DMS114 treated with DMSO at 0.1 percent for 48 hours (cell line): ENCODE measurements around the gene IFI35.
"Not testable (repeated sequence)": the region's sequence is repeated elsewhere in the genome, so short reads cannot be mapped to it uniquely, and the experiment has no call there.

Experiments used
- DNase-seq: peaks from one replicate; lab custom pipeline; 2025; ENCODE audit not compliant: unreplicated experiment; lab: John Stamatoyannopoulos, UW

IFI35 gene

DNA sequence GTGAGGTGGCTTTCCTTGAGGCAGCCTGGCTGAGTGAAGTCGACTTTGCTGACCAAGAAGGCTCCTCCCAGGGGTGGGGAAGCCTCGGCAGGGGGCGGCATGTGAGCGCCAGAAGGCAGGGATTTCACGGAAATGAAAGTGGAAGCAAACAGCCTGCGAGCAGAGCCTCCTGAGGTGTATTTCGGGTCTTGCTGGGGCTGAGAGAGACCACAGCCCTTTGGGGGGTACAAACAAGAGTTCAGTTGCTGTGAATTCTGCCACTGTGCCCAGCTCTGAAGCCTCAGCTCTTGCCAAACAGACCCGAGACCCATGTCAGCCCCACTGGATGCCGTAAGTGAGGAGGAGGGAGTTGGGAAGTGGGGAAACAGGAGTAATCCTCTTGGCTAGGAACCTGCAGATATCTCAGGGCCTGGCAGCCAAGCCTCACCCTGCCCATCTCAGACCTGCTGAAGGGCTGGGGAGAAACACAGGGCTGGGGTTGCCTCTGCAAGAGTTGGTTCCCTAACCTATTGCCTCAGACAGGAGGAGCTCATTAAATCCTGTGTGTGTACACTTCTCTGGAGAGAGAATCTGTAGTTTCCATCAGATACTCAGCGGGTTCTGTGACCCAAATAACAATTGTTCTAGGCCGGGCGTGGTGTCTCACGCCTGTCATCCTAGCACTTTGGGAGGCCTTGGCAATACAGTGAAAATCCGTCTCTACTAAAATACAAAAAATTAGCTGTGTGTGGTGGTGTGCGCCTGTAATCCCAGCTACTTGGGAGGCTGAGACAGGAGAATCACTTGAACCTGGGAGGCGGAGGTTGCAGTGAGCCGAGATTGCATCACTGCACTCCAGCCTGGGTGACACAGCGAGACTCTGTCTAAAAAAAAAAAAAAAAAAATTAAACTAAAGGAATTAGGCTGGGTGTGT, at the start of gene IFI35:
IFI35 (plus strand) TSS at position 146 of the 913 bp plus-strand sequence; CDS start at position 310, 164 bp downstream.
- peak; percentile 74 for DNase-seq

DNA sequence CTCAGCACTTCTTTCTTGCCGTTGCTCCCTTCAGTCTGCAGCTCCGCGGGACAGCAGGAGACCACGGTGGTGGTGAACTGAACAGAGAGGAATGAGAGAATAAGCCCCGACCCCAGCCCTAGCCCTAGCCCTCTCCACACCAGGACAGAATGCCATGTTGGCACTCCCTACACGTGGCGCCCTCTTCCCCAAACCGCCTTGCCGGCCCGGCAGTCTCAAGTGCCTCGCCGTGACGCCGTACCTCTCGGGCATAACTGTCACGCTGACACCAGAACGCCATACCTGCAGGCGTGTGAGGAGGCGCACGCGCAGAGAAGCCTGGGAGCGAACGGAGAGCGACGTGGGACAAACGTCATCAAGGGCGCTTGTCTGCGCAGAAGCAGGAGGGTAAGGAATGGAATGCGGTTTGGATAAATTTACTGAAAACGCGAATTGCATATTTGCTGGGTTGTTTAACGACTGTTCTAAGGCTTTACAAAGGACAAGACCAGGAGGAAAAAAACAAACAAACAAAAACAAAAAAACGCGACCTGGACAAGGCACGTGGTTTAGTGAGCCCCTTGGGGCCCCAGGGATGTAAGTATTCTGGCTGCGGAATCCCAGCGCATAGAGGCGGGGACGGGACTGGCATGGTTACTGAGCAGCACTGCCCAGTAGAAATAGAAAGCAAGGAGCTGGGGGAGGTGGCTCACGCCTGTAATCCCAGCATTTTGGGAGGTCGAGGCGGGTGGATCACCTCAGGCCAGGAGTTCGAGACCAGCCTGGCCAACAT, 42.2 kb upstream of the IFI35 start, which contains the start of gene AARSD1:
AARSD1 (minus strand) TSS at position 294 of the 772 bp plus-strand sequence; CDS start at position 280, 14 bp downstream.
- peak; percentile 89 for DNase-seq

DNA sequence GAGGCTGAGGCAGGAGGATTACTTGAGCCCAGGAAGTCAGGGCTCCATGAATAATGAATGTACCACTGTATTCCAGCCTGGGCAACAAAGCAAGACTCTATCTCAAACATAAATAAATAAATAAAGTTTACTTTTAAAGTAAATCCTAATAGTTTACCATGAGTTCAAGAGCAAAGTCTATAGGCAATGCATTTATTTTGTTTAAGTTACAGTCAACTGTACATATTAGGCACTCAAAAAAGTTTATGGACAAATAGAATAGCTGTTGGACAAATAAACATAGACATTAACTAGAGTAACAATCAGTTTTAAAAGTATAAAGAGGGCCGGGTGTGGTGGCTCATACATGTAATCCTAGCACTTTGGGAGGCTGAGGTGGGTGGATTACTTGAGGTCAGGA, 38.7 kb upstream of the IFI35 start:
- DNase-seq, result no peak

DNA sequence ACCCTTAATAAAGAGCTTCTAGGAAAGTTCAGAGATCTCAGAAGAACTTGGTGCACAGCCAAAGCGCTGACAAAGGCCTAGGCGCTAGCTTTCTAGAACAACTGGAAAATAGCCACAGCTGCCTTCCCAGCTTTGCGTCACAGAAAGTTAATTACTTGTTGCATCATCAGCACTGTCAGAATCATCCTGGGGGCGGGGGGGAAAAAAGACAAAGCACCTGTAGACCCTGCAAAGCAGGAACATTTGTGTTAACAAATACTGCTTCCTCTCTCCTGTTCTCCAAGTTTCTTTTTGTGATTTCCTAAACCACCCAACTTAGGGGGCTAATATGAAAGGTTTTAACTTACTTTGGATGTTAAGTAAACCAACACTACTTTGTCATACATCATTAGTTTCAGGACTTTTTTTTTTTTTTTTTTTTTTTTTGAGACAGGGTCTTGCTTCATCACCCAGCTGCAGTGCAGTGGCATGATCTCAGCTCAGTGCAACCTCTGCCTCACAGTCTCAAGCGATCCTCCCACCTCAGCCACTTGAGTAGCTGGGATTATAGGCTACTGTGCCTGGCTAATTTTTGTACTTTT, 37.5 kb upstream of the IFI35 start:
- no peak for DNase-seq

DNA sequence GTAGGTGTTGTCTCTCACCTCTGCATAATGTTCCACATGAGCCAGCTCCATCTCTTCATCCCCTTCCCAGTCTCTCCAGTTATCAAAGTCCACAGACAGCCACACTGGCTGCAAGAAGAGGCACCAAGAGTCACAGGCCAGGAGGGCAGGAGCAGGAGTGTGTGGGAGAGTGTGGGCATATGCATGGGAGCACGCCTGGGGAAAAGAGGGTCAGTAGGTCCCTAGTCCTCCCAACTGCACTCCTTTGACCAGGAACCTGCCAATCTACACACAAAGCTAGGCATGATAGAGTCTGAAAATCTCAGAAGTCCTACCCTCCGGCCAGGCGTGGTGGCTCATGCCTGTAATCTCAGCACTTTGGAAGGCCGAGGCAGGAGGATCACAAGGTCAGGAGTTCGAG, 35.0 kb upstream of the IFI35 start:
- no peak for DNase-seq

DNA sequence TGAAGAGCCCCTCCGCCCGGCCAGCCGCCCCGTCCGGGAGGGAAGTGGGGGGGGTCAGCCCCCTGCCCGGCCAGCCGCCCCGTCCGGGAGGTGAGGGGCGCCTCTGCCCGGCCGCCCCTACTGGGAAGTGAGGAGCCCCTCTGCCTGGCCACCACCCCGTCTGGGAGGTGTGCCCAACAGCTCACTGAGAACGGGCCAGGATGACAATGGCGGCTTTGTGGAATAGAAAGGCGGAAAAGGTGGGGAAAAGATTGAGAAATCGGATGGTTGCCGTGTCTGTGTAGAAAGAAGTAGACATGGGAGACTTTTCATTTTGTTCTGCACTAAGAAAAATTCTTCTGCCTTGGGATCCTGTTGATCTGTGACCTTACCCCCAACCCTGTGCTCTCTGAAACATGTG, 33.3 kb upstream of the IFI35 start:
- DNase-seq, result not testable (repeated sequence)

DNA sequence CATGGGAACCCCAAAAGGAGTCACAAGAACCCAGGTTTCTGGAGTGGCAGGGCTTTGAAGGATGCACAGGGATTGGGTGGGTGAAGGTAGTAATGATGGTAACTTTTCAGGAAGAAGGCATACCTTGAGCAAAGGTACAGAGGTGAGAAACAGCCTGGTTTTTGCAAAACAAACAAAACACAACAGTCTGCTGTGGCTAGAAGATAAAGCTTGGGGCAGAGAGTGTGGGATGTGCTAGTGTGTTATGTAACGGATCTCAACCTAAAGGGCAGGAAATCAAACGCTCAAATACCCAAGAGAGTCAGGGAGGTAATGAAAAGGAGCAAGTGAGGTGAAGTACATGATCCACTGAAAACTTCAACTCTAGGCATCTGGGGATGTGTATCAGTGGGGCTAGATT, 31.3 kb upstream of the IFI35 start:
- no peak for DNase-seq

DNA sequence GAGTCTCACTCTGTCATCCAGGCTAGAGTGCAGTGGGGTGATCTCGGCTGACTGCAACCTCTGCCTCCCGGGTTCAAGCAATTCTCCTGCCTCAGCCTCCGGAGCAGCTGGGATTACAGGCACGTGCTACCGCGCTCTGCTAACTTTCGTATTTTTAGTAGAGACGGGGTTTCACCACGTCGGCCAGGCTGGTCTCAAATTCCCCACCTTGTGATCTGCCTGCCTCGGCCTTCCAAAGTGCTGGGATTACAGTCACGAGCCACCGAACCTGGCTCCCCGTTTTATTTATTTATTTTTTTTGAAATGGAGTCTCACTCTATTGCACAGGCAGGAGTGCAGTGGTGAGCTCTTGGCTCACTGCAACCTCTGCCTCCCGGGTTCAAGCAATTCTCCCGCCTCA, 30.9 kb upstream of the IFI35 start:
- DNase-seq, result not testable (repeated sequence)

DNA sequence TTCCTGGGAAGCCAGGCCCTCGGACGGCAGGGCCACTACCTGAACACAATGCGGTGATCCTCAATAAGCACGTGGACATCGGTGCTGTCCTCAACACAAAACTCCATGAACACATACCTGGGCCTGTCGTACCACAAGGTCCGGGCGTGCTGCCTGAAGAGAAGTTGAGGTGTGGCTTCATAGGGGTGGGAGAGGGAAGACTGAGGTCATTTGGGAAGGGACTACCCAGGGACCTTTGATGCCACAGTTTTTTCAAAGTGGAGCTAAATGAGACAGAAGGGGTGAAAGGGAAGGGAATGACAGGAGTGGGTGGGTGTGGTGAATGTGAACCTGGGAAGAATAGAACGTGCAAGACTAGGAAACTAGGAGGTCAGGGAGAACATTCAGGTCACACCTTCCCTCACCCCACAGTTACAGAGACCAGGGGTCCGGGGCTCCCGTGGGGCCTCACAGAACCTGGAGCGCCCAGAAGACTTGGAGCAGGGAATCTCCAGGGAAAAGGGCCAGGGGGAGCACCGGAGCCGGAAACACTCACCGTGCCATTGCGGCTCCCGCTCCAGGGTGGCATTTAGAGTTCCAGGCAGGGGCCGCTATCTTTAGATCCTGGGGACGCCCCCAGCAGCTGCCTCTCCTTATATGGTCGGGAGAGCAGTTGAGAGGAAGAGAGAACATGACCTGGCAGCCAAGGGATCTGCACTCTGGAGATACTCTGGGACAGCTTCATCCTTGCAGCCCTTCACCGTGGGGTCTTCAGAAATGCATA, 26.9 kb upstream of the IFI35 start, which contains the start of gene PTGES3L:
PTGES3L (minus strand) TSS at position 570 of the 763 bp plus-strand sequence; CDS start at position 543, 27 bp downstream.
- DNase-seq, result peak; percentile 26

DNA sequence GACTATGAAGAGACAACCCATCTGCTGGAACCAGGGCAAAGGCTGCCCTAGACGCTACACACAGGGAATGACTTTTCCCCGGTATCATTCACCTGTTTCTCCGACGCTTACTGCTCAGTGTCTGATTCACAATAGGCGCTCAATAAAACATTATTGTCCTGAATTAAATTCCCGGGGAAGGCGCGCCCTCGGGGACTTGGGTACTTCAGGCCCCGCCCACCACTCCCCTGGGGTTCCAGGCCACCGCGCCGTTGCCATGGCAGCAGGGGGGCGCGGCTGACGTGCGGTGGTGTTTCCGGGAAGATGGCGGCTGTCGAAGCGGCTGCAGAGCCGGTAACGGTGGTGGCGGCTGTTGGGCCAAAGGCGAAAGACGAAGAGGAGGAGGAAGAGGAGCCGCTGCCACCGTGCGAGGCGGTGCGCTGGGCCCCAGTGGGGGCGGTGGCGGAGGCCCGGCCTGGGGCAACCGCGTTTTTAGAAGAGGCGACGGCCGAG, 26.3 kb upstream of the IFI35 start, which contains the start of gene RUNDC1:
RUNDC1 (plus strand) TSS at position 292 of the 492 bp plus-strand sequence; CDS start at position 304, 12 bp downstream.
- peak; percentile 54 for DNase-seq

DNA sequence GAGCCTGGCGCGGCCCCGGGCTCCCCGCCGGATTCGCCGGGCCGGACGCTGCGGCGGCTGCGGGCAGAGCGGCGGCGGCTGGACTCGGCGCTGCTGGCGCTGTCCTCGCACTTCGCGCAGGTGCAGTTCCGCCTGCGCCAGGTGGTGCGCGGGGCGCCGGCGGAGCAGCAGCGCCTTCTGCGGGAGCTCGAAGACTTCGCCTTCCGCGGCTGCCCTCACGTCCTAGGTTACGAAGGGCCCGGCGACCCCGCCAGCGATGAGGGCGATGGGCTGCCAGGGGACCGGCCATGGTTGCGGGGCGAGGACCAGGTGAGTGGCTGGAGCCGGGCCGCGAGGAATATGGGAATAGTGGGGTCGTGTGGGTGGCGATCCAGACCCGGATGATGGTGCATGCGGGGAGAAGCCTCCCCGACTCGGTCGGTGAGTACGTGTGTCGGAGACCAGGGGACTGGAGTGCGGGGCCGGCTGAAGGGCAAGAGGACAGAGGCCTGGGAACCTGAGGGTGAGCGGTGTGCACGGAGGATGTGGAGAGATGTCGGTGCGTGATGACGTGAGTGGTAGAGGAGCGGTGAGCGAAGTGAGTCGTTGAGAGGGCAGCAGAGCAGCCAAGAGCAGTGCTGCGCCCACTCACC, 25.7 kb upstream of the IFI35 start:
- no peak for DNase-seq

DNA sequence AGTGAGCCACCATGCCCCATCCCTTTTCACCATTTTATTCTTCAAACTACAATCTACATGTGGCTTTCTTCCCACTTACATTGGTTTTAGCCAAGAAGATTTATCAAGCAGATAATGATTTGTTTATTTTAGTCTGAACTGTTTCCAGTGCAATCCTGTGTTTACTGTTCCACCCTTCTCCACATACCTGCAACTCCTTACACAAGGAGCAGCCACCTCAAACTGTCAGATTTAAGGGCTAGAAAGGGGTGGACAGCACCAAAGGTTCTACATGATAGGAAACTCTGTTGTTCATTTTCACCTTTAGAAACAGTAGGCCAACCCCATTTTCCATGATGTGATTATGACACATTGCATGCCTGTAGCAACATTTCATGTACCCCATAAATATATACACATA, 24.3 kb upstream of the IFI35 start:
- DNase-seq, result no peak

DNA sequence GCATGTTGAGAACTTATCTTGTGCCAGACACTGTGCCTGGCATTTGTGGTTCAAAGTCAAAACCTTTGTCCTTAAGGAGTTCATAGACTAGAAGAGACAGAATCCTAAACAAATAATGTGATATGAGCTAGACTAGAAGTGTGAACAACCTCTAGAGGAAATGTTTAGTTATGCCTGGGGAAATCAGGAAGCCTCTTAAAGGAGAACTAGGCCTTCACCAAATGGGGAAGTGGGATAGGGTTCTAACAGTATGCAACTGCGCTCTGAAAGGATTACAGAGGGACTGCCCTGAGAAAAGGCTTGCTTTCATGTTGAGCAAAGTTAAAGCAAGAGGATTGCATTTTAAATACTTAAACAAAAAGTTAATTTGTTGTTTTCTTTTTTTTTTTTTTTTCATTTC, 21.4 kb upstream of the IFI35 start:
- no peak for DNase-seq

DNA sequence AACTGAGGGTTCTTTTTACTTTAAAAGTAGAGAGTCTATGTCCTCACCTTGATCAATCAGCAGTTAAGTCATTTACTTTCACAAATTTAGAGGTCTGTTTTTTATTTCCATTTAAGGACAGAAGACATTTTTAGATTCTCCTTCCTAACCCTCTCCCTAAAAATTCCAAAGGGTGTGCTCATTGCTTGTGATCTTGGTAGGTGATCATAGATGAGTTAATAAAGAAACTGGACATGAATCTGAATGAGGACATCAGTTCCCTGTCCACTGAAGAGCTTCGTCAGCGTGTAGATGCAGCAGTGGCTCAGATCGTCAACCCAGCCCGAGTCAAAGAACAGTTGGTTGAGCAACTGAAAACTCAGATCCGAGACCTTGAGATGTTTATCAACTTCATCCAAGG, 17.4 kb upstream of the IFI35 start:
- no peak for DNase-seq

DNA sequence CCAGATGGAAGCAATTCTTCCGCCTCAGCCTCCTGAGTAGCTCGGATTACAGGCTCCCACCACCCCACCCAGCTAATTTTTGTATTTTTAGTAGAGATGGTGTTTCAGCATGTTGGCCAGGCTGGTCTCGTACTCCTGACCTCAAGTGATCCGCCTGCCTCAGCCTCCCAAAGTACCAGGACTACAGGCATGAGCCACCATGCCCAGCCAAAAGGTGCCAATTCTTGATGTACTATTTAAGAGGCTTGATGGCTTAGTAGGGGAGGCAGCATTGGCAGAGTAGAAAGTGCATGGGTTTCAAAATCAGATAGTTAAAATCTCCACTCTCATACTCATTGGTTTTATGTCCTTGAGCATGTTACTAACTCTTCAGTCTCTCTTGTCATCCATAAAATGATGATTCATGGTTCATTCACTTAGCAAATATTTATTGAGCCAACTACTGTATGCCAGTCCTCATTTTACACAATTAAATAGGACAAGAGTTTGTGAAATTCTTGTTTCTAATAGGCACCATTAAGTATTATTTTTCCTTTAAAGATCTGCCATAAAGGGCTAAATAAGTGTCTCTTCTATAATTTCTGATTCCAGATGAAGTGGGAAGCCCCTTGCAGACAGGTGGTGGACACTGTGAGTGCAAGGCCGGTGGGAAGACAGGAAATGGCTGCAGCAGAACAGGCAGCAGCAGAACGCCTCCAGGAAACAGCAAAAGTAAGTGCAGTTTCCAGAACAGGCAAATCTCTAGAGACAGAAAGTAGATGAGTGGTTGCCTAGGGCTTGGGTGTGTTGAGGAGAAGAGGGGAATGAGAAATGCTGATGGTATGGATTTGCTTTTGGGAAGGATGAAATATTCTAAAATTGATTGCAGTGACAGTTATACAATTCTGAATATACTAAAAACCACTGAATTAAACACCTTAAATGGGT, 16.6 kb upstream of the IFI35 start:
- no peak for DNase-seq

DNA sequence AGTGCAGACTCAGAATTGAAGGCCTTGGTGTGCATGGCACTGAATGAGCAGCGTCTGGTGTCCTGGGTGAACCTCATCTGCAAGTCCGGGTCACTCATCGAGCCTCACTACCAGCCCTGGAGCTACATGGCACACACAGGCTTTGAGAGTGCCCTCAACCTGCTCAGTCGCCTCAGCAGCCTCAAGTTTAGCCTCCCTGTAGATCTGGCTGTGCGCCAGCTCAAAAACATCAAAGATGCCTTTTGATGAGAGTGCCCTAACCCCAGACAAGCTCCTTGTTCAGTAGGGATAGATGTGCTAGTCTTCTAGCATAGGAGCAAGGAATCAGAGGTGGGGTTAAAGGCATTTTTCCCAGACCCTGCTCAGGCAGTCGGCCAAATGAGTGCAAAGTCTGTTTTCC, 15.1 kb upstream of the IFI35 start:
- no peak for DNase-seq

DNA sequence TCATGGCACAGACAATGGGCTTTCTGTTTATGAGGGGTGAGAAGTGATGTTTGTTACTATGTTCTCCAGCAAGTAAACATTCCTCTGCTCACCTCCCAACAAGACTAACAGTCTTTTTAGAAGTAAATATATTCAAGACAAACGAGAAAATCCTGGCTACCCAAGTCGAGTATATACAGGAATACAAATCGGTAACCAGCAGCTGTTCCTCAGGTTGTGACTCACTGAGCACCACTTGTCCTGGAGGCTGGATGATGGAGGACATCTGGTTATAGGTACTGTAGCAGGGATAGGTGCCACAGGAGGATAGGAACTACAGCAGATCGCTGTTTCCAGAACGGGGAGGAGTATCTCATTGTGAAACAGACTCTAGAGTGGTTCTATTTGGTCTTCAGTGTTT, 13.7 kb upstream of the IFI35 start:
- DNase-seq, result no peak

DNA sequence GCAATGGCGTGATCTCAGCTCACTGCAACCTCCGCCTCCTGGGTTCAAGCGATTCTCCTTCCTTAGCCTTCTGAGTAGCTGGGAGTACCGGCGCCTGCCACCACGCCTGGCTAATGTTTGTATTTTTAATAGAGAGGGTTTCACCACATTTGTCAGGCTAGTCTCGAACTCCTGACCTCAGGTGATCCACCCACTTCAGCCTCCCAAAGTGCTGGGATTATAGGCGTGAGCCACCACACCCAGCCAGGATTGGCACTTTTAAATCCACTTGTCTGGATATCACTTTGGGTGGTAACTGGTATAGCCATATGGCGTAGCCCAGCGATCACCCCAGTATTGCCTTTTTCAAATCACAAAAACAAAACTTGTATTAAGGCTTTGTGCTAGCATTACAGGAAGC, 12.7 kb upstream of the IFI35 start:
- DNase-seq, result not testable (repeated sequence)
